Stimulated activated CD8-positive, alpha-beta memory T cell treated with anti-CD3 and anti-CD28 coated beads, Interleukin-2, amount 100 ng/mL, for 48 hours (primary cell): ENCODE data around the gene PRKCI.
"Not testable (repeated sequence)": the region's sequence is repeated elsewhere in the genome, so short reads cannot be mapped to it uniquely, and the experiment has no call there.

Source experiments
- DNase-seq, 2 donors: peaks; one replicate each; pipeline ENCODE4 v3.0.0-alpha.2; 2020; ENCODE audit warnings: low read depth in 2 of 2

The PRKCI gene

GRCh38 chr3:170342273-170342672 lies 120.0 kb downstream of the PRKCI start:
- DNase-seq = not testable (repeated sequence)

GRCh38 chr3:170343859-170344258 lies 121.6 kb downstream of the PRKCI start:
- DNase-seq = not testable (repeated sequence)

DNA sequence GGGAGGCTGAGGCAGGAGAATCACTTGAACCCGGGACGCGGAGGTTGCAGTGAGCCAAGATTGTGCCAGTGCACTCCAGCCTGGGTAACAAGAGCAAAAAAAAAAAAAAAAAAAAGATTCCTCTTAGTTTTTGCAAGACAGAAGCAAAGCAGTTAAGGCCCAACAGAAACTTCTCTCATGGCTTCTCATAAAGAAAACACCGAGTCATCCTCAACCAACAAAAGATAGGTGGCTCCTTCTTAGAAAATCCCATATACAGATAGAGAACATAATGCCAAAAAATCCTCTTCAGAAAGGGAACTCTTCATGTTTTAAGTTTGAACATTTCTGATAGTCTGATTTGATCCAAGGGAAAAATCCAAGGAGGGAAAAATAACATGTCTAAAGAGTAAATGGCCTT lies 122.7 kb downstream of the PRKCI start:
- DNase-seq = no peak

- DNase-seq = no peak
These were observed 124.5 kb downstream of the PRKCI start for GRCh38 chr3:170346481-170347392.

DNA sequence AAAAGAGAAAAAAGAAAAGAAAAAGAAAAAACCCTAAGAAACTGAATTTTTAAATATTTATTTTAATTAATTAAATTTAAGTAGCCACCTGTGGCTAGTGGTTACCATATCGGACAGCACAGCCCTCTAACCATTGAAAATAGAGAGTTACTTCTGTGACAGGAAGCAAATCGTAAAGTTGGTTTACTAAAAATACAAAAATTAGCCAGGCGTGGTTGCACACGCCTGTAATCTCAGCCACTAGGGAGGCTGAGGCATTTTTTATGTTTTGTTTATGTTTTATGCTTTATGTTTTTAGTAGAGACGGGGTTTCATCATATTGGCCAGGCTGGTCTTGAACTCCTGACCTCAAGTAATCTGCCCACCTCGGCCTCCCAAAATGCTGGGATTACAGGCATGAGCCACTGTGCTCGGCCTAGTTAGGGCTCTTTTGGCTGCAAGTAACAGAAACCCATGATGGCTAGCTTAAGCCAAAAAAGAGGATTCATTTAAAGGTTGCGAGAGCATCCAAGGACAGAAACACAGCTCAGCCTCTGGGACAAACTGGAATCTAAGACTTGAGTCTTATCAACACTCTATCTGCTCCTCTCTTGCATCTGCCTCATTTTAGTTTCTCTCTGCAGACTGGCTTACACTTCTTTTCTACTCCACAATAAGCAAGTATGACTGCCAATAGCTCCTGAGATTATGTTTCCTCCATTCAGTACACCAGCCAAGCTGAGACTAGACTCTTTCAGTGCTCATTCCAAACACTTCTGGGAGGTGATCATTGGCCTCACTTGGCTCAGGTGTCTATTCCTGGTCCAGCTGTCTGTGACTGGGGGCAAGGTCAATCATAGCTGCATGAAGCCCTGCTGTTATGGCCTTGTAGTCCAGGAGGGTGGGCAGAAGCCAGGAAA lies 128.5 kb downstream of the PRKCI start:
- no peak for DNase-seq

- DNase-seq = no peak
These were observed 130.7 kb downstream of the PRKCI start for GRCh38 chr3:170352936-170353335.

- no peak for DNase-seq
These were observed 131.3 kb downstream of the PRKCI start for GRCh38 chr3:170353485-170353884.

GRCh38 chr3:170354760-170355159 lies 132.5 kb downstream of the PRKCI start:
- DNase-seq = no peak
